ENCODE measurements around the gene LCP2. TPM values are rescaled to one million over a fixed set of nuclear protein-coding genes. Genes with fewer than 3 reads are reported as not detected.

Gene LCP2
- total RNA-seq, 1 experiment from 2014 or later = 0.61 TPM

DNA sequence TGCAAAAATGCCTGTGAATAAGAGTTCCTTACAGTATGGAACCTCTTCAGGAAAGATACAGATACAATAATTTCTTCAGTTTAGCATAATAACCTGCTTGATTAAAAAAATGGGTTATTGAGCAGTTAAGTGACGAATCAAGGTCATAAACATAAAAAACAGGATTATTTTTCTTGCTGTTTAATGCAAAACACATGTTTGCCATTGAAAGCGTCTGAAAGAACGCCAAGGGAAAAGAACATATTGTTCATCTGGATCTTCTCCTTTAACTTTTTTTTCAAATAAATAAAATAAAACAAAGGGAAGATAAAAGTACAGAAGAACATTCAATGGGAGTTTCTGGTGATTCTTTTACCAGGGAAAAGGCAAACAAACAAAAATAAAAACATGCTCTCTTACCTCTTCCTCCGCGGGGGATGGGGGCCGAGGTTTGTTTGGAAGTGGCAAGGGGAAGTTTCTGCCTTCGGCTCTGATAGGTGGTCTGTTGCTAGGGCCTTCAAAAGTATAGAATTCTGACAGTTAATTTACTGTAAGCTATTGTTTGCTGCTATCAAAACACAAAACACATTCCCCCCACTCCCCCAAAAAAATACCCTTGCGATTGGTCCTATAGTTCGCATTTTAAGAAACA, 44.7 kb downstream of the LCP2 start:
- ATAC-seq = no peak
- no peaks in the 10 kb centered on the region for H3K9me2 ChIP-seq (ENCODE audit: insufficient read depth)
- H3K9ac ChIP-seq (ENCODE audit: low read length) = no peak overlapping the region
- BruUV-seq (replicated peaks) = no TSS peak
- ChIA-PET POLR2A (no interaction called here), CTCF (no interaction called here), RAD21 (ENCODE audit: low non-redundant PET in 1 of 2, low total read pairs in 2 of 2, uncharacterized antibody in 2 of 2, unreplicated experiment in 2 of 2) (no interaction called here)
- no peaks in the 10 kb centered on the region for H3K79me2 ChIP-seq (ENCODE audit: insufficient read depth, low read length)
- no peaks in the 10 kb centered on the region for H3K4me1 ChIP-seq (ENCODE audit: control insufficient read depth in 1 of 2, insufficient read depth in 2 of 2, low read length in 2 of 2)
- H3K36me3 ChIP-seq (ENCODE audit: control insufficient read depth in 1 of 2, insufficient read depth in 2 of 2, low read length in 2 of 2) = no peaks in the 10 kb centered on the region
- H2AFZ ChIP-seq (ENCODE audit: low read depth, low read length, poor library complexity, severe bottlenecking) = no peak overlapping the region
- intact Hi-C loops (cut with micrococcal nuclease) = no loop called here
- H3K4me3 ChIP-seq (replicated peaks in 1 of 2; ENCODE audit: low read depth in 1 of 2, low read length in 2 of 2) = no peak overlapping the region
- H3K4me2 ChIP-seq (ENCODE audit: low read length) = no peak overlapping the region
- H3K9me3 ChIP-seq (ENCODE audit: control insufficient read depth in 1 of 2, insufficient read depth in 1 of 2, low read depth in 1 of 2, low read length in 2 of 2) = no peaks in the 10 kb centered on the region
- H3K27me3 ChIP-seq (ENCODE audit: insufficient read depth, low read length) = peaks cover 95% of the 10 kb centered on the region
- no peaks in the 10 kb centered on the region for H4K20me1 ChIP-seq (ENCODE audit: insufficient read depth)
- no peak overlapping the region for H3K27ac ChIP-seq (ENCODE audit: low read depth, low read length)
- no peak for DNase-seq (ENCODE audit: low read depth, low spot score)
- no peak for TF ChIP-seq CEBPB (IDR thresholded peaks at IDR 0.05; ENCODE audit: low read depth)
- TF ChIP-seq POLR2AphosphoS5 (IDR thresholded peaks at IDR 0.05; ENCODE audit: low read depth, low read length) = no peak
- TF ChIP-seq YY1 (IDR thresholded peaks at IDR 0.05; ENCODE audit: extremely low read depth, insufficient replicate concordance, low read depth, low read length) = no peak
- TF ChIP-seq FOSL1 (IDR thresholded peaks at IDR 0.05; ENCODE audit: low read depth) = no peak
- no peak for TF ChIP-seq TCF7L2 (IDR thresholded peaks at IDR 0.05; ENCODE audit: borderline replicate concordance, extremely low read depth, insufficient read depth, insufficient read length)
- no peak for TF ChIP-seq RAD21 (IDR thresholded peaks at IDR 0.05; ENCODE audit: low read depth)
- TF ChIP-seq EZH2 (IDR thresholded peaks at IDR 0.05) = no peak

GRCh38 chr5:170252109-170252508, 45.5 kb downstream of the LCP2 start:
- H3K79me2 ChIP-seq (ENCODE audit: insufficient read depth, low read length) = no peaks in the 10 kb centered on the region
- H2AFZ ChIP-seq (ENCODE audit: low read depth, low read length, poor library complexity, severe bottlenecking) = no peak overlapping the region
- no peak overlapping the region for H3K9ac ChIP-seq (ENCODE audit: low read length)
- RAD21 ChIA-PET (ENCODE audit: low non-redundant PET in 1 of 2, low total read pairs in 2 of 2, uncharacterized antibody in 2 of 2, unreplicated experiment in 2 of 2) = no interaction called here
- intact Hi-C loops (cut with micrococcal nuclease) = no loop called here
- TF ChIP-seq POLR2A (IDR thresholded peaks at IDR 0.05; ENCODE audit: borderline replicate concordance, extremely low read depth, insufficient read depth, insufficient read length) = no peak
- TF ChIP-seq EZH2phosphoT487 (IDR thresholded peaks at IDR 0.05; ENCODE audit: borderline replicate concordance) = no peak
- TF ChIP-seq ZNF274 (IDR thresholded peaks at IDR 0.05; ENCODE audit: low read depth, low read length) = no peak
- TF ChIP-seq REST (IDR thresholded peaks at IDR 0.05; ENCODE audit: low read depth) = no peak
- TF ChIP-seq, protein P1, sequence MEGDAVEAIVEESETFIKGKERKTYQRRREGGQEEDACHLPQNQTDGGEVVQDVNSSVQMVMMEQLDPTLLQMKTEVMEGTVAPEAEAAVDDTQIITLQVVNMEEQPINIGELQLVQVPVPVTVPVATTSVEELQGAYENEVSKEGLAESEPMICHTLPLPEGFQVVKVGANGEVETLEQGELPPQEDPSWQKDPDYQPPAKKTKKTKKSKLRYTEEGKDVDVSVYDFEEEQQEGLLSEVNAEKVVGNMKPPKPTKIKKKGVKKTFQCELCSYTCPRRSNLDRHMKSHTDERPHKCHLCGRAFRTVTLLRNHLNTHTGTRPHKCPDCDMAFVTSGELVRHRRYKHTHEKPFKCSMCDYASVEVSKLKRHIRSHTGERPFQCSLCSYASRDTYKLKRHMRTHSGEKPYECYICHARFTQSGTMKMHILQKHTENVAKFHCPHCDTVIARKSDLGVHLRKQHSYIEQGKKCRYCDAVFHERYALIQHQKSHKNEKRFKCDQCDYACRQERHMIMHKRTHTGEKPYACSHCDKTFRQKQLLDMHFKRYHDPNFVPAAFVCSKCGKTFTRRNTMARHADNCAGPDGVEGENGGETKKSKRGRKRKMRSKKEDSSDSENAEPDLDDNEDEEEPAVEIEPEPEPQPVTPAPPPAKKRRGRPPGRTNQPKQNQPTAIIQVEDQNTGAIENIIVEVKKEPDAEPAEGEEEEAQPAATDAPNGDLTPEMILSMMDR (IDR thresholded peaks at IDR 0.05 in 2 of 3, conservative IDR thresholded peaks at IDR 0.05 in 1 of 3; ENCODE audit: borderline replicate concordance in 1 of 3, insufficient read depth in 1 of 3, low read depth in 2 of 3, low read length in 2 of 3) = no peak
- H3K4me3 ChIP-seq (replicated peaks in 1 of 2; ENCODE audit: low read depth in 1 of 2, low read length in 2 of 2) = no peak overlapping the region
- H3K36me3 ChIP-seq (ENCODE audit: control insufficient read depth in 1 of 2, insufficient read depth in 2 of 2, low read length in 2 of 2) = no peaks in the 10 kb centered on the region
- H3K9me3 ChIP-seq (ENCODE audit: control insufficient read depth in 1 of 2, insufficient read depth in 1 of 2, low read depth in 1 of 2, low read length in 2 of 2) = no peaks in the 10 kb centered on the region
- H3K4me1 ChIP-seq (ENCODE audit: control insufficient read depth in 1 of 2, insufficient read depth in 2 of 2, low read length in 2 of 2) = no peaks in the 10 kb centered on the region
- no TSS peak for BruUV-seq (replicated peaks)
- DNase-seq (ENCODE audit: low read depth, low spot score) (no peak), ATAC-seq (no peak)
- POLR2A ChIA-PET = no interaction called here
- no peaks in the 10 kb centered on the region for H3K9me2 ChIP-seq (ENCODE audit: insufficient read depth)
- CTCF ChIA-PET = no interaction called here
- no peak overlapping the region for H3K4me2 ChIP-seq (ENCODE audit: low read length)
- H3K27ac ChIP-seq (ENCODE audit: low read depth, low read length) = no peak overlapping the region
- H4K20me1 ChIP-seq (ENCODE audit: insufficient read depth) = no peaks in the 10 kb centered on the region
- H3K27me3 ChIP-seq (ENCODE audit: insufficient read depth, low read length) = peaks cover 95% of the 10 kb centered on the region
